Endothelial cell of umbilical vein (primary cell): ENCODE results near the gene LMBR1L.

Experiments
- CTCF ChIP-seq, 2 donors: IDR thresholded peaks; 1 replicate in 1 of 2; 2 replicates in 1 of 2; pipeline ENCODE4 v1.5.1; 2011; ENCODE audit warnings: low read length in 2 of 2, mild to moderate bottlenecking in 2 of 2, moderate library complexity in 2 of 2, control low read depth in 1 of 2, inconsistent platforms in 1 of 2, low read depth in 1 of 2; ENCODE audit not compliant: insufficient read depth in 1 of 2; ENCODE audit errors: extremely low read depth in 1 of 2
- EZH2 ChIP-seq: IDR thresholded peaks from 2 replicates; pipeline ENCODE4 v1.6.1; 2012; ENCODE audit warnings: borderline replicate concordance, low read depth, mild to moderate bottlenecking, moderate library complexity, low read length, inconsistent platforms; ENCODE audit not compliant: severe bottlenecking
- FOS ChIP-seq: IDR thresholded peaks from 2 replicates; pipeline ENCODE4 v1.6.1; 2011; ENCODE audit warnings: mild to moderate bottlenecking, low read length, moderate library complexity, borderline replicate concordance; ENCODE audit not compliant: insufficient read depth
- GATA2 ChIP-seq: IDR thresholded peaks from 2 replicates; pipeline ENCODE4 v1.7.0; 2011; ENCODE audit warnings: low read depth, mild to moderate bottlenecking, moderate library complexity, mixed read lengths, low read length; ENCODE audit not compliant: insufficient read length, insufficient read depth
- JUN ChIP-seq: IDR thresholded peaks from 2 replicates; pipeline ENCODE4 v1.6.1; 2011; ENCODE audit warnings: borderline replicate concordance, low read depth; ENCODE audit not compliant: insufficient read length, insufficient read depth
- MAX ChIP-seq: IDR thresholded peaks from 2 replicates; pipeline ENCODE4 v1.6.1; 2011; ENCODE audit not compliant: insufficient read depth, insufficient read length
- MYC ChIP-seq: IDR thresholded peaks from one replicate; pipeline ENCODE4 v1.6.1; 2011; ENCODE audit warnings: mild to moderate bottlenecking, low read depth, low read length
- POLR2A ChIP-seq: IDR thresholded peaks from 2 replicates; pipeline ENCODE4 v1.6.1; 2012; ENCODE audit warnings: low read depth, mild to moderate bottlenecking, control low read depth, low read length
- POLR2AphosphoS5 ChIP-seq: IDR thresholded peaks from 2 replicates; pipeline ENCODE4 v1.6.1; 2012; ENCODE audit warnings: low read depth, mild to moderate bottlenecking, control low read depth, low read length, moderate library complexity; ENCODE audit not compliant: insufficient read depth

GRCh38 chr12:49092086-49092815 is 18.4 kb downstream of the LMBR1L start:
- peak; percentile 14 to 51 for TF ChIP-seq CTCF (IDR thresholded peaks at IDR 0.05; ENCODE audit: extremely low read depth in 1 of 2, insufficient read depth in 1 of 2, low read depth in 1 of 2, low read length in 2 of 2)
- no peak for TF ChIP-seq POLR2A
- TF ChIP-seq FOS, result no peak
- no peak for TF ChIP-seq POLR2AphosphoS5
- no peak for TF ChIP-seq EZH2
- no peak for TF ChIP-seq MYC
- peak; percentile 84 for TF ChIP-seq GATA2
- TF ChIP-seq MAX, result no peak
- no peak for TF ChIP-seq JUN
